GM19324 (cell line): ENCODE data around the gene ZFP90.
"Not testable (repeated sequence)": the region's sequence is repeated elsewhere in the genome, so short reads cannot be mapped to it uniquely, and the experiment has no call there.

Experiments used
- ATAC-seq: cut with Tn5 transposase; IDR thresholded peaks from one replicate; pipeline ENCODE4 v1.9.1; 2021; ENCODE audit warnings: mild to moderate bottlenecking, moderate library complexity; ENCODE audit not compliant: unreplicated experiment, low FRiP score

ZFP90 gene

GRCh38 chr16:68517606-68518166 lies 21.4 kb upstream of the ZFP90 start:
- no peak for ATAC-seq

- no peak for ATAC-seq
Measured at GRCh38 chr16:68519225-68519745, 19.8 kb upstream of the ZFP90 start.

- ATAC-seq = peak; percentile 83
Measured at GRCh38 chr16:68520649-68521086, 18.4 kb upstream of the ZFP90 start.

DNA sequence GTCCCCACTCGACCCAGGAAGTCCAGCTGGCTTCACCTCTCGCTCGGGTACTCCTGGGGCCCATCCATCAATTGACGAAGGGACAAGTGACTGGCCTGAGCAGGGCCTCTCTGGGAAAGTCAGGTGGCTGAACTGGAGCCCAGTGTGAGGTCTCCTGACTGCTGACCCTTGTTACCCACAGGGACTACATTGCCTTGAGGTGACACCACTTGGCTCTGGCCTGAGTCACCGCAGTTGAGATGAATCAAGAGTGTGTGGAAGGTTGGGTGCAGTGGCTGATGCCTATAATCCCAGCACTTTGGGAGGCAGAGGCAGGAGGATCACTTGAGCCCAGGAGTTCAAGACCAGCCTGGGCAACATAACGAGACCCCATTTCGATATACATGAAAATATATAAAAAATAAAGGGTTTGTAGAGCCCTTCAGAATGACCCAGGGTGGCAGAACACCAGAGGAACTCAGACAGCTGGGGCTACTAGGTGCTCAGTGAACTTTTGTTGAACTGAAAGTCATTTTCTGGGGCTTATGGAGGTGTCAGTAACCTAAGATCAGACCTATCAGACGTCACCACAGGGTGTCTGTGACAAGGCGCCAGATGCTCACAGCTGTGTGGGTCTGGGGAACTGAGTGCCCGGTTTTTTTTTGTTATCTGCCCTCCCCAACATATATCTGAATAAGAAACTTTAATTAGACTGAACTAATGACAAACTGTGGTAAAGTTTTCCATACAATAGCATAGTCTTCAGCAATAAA lies 14.8 kb upstream of the ZFP90 start:
- ATAC-seq = no peak

DNA sequence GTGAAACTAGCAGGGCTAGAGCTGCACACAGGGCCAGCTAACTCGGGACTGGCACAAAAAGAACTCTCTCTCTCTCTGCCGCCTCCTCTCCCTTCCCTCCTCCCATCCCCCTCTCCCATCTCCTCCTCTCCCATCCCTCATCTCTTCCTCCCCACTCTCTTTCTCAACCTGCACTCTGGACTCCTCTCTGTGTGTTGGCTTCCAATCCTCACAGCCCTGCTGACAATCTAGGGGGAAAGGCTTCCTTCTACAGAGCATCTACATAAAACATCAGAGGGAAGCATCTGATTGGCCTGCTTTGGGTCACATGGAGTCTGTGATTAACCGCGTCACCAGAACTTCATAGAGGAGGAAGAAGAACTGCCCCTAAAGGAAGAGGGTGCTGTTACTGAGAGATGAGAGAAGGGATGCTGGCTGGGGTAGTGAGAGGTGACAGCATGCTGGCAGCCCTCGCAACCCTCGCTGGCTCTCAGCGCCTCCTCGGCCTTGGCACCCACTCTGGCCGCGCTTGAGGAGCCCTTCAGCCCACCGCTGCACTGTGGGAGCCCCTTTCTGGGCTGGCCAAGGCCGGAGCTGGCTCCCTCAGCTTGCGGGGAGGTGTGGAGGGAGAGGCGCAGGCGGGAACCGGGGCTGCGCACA lies 12.8 kb upstream of the ZFP90 start:
- no peak for ATAC-seq

DNA sequence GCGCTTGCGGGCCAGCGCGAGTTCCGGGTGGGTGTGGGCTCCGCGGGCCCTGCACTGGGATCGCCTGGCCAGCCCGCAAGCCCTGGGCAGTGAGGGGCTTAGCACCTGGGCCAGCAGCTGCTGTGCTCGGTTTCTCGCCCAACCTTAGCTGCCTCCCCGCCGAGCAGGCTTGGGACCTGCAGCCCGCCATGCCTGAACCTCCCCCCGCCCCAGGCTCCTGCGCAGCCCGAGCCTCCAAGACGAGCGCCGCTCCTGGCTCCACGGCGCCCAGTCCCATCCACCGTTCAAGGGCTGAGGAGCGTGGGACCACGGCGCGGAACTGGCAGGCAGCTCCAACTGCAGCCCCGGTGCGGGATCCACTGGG lies 12.3 kb upstream of the ZFP90 start:
- no peak for ATAC-seq

DNA sequence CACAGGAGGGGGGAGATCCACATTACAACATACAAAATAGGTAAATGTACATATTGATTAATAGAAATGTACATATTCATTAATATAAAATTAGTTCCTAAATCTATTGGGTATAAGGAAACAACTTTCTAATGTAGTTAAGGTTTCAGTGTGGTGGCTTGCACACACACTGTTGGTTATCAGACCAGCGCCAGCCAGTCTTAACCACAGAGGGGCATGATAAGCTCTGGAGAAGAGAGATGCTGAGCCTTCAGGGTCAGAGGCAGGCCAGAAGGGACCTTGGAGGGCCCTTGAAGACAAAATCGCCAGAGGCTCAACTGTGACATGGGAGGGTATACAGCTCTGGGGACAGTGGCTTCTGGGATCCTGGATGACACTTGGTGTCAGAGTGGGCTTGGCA lies 10.9 kb upstream of the ZFP90 start:
- peak; percentile 12 for ATAC-seq

- peak; percentile 69 for ATAC-seq
Measured at GRCh38 chr16:68528686-68529379, 10.3 kb upstream of the ZFP90 start.

GRCh38 chr16:68529608-68529930 lies 9.5 kb upstream of the ZFP90 start:
- ATAC-seq = no peak

DNA sequence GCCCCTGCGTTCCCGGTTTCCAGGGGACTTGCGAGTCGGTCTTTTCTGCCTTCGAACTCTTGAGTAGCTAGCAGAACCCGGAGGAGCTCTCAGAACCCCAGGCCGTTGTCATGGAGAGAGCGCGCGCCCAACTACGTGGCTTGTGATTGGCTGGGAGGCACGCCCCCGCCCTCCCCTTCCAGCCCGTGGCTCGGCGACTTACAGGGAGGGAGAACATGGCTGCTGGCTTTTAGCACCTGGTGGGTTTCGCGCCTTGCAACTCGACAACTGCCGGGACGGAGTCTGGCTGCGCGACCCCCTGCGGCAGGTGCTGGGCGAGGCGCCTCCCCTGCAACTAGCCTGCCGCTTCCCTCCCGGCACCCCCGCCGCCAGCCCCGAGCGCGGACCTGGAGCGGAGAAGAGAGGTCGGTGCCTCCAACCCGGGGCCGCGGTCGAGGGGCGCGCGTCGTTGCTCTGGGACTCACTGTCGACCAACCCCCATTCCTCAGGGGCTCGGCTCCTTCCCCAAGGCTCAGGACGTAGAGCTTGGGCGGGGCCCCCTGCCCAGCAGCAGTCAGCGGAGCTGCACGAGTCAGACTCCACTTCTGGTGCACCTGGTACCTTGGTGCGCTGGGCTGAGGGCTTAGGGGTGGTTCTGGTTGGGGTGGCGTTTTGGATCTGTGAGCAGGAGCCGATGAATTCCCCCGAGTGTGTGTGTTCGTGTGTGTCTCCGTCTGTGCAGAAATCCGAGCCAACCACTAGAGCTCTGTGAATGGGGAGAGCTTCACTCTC lies 9.0 kb upstream of the ZFP90 start:
- ATAC-seq = peak; percentile 76

GRCh38 chr16:68533937-68534336 lies 5.2 kb upstream of the ZFP90 start:
- ATAC-seq = no peak

DNA sequence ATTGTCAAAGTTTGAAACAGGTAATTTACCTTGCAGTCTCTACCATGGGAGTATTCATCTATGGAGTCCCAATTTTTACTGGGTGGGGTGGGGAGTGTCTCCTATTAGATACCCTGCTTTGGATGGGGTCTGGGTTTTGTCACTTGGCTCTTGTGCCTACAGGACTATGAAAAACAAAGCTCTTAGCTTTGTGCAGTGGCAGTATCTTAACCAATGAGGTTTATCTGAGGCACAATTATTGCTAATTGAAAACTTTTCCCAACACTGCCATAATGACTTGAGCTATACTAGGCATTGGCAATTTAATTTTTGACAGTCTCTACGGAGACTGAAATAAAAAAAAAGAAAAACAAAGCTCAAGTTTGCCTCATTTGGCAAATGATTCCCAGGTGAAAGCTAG lies 3.8 kb upstream of the ZFP90 start:
- no peak for ATAC-seq

DNA sequence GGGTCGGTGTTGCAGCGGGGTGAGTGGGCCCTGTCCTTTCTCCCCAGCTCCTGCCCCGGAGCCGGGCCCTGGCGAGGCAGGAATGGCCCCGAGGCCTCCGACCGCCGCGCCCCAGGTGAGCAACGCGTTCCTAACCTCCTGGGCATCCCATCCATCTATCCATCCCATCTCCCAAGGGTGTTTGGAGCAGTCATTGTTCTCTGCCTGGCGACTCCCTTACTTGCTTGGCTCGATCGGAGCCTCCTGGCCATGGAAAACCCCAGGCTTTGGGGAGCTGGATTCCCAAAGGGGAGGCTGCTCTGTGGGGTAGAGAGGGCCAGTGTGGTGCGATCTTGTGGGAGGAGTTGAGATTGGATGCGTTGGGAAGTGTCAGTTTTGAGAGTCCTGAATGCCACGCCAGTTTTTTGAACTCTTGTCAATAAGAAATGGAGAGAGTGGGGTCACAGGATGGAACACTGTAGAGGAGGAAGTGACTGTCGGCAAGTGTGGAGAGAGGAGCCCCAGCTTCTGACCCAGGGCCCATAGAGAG lies 684 bp downstream of the ZFP90 start:
- peak; percentile 19 for ATAC-seq

GRCh38 chr16:68548947-68549346 lies 9.9 kb downstream of the ZFP90 start:
- ATAC-seq = no peak

- ATAC-seq = no peak
Measured at GRCh38 chr16:68553186-68553585, 14.1 kb downstream of the ZFP90 start.

DNA sequence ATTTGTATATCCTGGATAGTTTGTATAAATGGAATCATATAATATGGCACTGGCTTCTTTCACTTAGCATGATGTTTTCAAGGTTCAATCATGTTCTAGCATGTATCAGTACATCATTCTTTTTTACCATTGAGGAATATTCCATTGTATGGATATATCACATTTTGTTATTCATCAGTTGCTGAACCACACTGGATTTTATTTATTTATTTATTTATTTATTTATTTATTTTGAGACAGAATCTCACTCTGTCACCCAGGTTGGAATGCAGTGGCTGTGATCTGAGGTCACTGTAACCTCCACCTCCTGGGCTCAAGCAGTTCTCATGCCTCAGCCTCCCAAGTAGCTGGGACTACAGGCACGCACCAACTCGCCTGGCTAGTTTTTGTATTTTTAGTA lies 21.2 kb downstream of the ZFP90 start:
- ATAC-seq = not testable (repeated sequence)

GRCh38 chr16:68563631-68564381 lies 24.7 kb downstream of the ZFP90 start:
- ATAC-seq = no peak

GRCh38 chr16:68564382-68564985 lies 25.4 kb downstream of the ZFP90 start:
- ATAC-seq = no peak

DNA sequence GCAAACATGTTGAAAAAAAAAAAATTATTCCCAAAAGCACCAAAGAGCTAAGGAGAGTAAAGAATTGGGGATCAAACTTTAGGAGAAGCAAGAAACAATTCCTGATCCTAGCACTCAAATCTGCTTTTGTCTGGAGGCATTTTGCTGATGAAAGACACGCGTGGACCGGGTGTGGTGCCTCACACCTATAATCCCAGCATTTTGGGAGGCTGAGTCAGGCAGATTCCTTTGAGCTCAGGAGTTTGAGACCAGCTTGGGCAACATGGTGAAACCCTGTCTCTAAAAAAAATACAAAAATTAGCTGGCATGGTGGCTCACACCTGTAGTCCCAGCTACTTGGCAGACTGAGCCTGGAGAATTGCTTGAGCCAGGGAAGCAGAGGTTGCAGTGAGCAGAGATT lies 35.4 kb downstream of the ZFP90 start:
- ATAC-seq = no peak
